Measurements from ENCODE around the gene RPS27L. TPM values are rescaled to one million over a fixed set of nuclear protein-coding genes. Genes with fewer than 3 reads are reported as not detected.
"Not testable (repeated sequence)": the region's sequence is repeated elsewhere in the genome, so short reads cannot be mapped to it uniquely, and the experiment has no call there.

The RPS27L gene
- polyA plus RNA-seq, 1 experiment = 171 TPM

DNA sequence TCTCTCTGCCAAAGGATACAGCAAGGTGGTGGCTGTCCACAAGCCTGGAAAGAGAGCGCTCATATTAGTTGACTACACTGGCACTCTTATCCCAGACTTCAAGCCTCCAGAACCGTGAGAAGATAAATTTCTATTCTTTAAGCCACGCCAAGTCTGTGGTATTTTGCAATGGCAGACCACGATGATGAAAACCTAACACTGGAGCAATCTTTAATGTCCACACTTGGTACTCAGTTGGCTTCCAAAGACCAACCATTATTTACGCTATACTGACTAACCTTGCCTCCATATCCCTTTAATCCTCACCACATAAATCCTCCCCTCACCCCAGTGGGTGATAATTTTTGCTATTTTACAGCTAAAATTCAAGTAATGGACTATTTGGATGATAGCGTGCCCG lies 52.5 kb downstream of the RPS27L start:
- Histone ChIP-seq H3K4me3 (ENCODE audit: low read depth, low read length) (no peak overlapping the region), H3K27me3 (ENCODE audit: control insufficient read depth, insufficient read depth, low read length) (no peaks in the 10 kb centered on the region), H3K36me3 (ENCODE audit: control insufficient read depth, insufficient read depth, low read length) (no peaks in the 10 kb centered on the region)
- TF ChIP-seq, protein P1, sequence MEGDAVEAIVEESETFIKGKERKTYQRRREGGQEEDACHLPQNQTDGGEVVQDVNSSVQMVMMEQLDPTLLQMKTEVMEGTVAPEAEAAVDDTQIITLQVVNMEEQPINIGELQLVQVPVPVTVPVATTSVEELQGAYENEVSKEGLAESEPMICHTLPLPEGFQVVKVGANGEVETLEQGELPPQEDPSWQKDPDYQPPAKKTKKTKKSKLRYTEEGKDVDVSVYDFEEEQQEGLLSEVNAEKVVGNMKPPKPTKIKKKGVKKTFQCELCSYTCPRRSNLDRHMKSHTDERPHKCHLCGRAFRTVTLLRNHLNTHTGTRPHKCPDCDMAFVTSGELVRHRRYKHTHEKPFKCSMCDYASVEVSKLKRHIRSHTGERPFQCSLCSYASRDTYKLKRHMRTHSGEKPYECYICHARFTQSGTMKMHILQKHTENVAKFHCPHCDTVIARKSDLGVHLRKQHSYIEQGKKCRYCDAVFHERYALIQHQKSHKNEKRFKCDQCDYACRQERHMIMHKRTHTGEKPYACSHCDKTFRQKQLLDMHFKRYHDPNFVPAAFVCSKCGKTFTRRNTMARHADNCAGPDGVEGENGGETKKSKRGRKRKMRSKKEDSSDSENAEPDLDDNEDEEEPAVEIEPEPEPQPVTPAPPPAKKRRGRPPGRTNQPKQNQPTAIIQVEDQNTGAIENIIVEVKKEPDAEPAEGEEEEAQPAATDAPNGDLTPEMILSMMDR (IDR thresholded peaks at IDR 0.05; ENCODE audit: insufficient read depth, low read depth, low read length) = no peak
- POLR2A ChIA-PET = interaction anchor here (1.0 kb wide), 1 partner anchor 11 kb away, joined by 4 read pairs; no protein-coding TSS in a partner anchor
- no peak for DNase-seq (ENCODE audit: low read depth)
- CTCF ChIA-PET = no interaction called here

DNA sequence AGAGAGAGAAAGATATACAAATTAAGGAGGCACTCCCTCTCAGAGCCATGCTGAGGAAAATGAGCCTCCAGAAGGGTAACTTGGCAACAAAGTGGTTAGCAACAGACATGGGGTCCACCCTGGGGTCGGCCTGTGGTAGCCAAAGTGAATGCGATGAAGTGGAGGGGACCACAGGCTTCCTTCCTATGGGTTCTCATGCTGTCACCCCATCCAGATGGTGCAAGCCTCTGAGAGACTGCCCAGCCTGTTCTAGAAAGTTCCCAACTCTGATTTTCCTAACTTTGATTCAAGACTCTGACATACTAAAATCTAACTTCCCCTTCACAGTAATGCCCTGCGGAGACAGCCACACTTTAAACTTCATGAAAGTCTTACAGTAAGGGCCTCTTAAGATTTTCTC lies 53.9 kb downstream of the RPS27L start:
- ChIA-PET CTCF (interaction anchor here (0.6 kb wide), 1 partner anchor 229 kb away, joined by 4 read pairs; no protein-coding TSS in a partner anchor), POLR2A (interaction anchor here (1.0 kb wide), 1 partner anchor 9 kb away, joined by 4 read pairs; no protein-coding TSS in a partner anchor)
- DNase-seq (ENCODE audit: low read depth) = no peak
- TF ChIP-seq, protein P1 (IDR thresholded peaks at IDR 0.05; ENCODE audit: insufficient read depth, low read depth, low read length) = no peak
- no peak overlapping the region for H3K4me3 ChIP-seq (ENCODE audit: low read depth, low read length)
- H3K36me3 ChIP-seq (ENCODE audit: control insufficient read depth, insufficient read depth, low read length) = no peaks in the 10 kb centered on the region
- no peaks in the 10 kb centered on the region for H3K27me3 ChIP-seq (ENCODE audit: control insufficient read depth, insufficient read depth, low read length)

DNA sequence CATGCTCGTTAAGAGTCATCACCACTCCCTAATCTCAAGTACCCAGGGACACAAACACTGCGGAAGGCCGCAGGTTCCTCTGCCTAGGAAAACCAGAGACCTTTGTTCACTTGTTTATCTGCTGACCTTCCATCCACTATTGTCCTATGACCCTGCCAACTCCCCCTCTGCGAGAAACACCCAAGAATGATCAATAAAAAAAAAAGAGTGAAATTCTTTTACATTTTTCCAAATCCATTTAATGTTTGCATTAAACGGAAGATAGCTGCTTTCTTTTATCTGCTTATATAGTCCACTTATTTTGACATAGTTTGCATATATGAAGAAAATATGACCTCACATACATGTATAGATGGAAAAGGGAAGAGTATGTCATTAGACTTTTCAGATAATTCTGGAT lies 57.7 kb downstream of the RPS27L start:
- H3K36me3 ChIP-seq (ENCODE audit: control insufficient read depth, insufficient read depth, low read length); POLR2A ChIA-PET; DNase-seq (ENCODE audit: low read depth); H3K4me3 ChIP-seq (ENCODE audit: low read depth, low read length); H3K27me3 ChIP-seq (ENCODE audit: control insufficient read depth, insufficient read depth, low read length): not testable (repeated sequence)
- CTCF ChIA-PET = interaction anchor here (1.4 kb wide), 1 partner anchor 51 kb away, joined by 5 read pairs; no protein-coding TSS in a partner anchor

DNA sequence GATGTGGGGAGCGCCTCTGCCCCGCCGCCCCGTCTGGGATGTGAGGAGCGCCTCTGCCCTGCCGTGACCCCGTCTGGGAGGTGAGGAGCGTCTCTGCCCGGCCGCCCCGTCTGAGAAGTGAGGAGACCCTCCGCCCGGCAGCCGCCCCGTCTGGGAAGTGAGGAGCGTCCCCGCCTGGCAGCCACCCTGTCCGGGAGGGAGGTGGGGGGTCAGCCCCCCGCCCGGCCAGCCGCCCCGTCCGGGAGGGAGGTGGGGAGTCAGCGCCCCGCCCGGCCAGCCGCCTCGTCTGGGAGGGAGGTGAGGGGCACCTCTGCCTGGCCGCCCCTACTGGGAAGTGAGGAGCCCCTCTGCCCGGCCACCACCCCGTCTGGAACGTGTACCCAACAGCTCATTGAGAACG lies 58.4 kb downstream of the RPS27L start:
- H3K36me3 ChIP-seq (ENCODE audit: control insufficient read depth, insufficient read depth, low read length); H3K27me3 ChIP-seq (ENCODE audit: control insufficient read depth, insufficient read depth, low read length); DNase-seq (ENCODE audit: low read depth); POLR2A ChIA-PET; H3K4me3 ChIP-seq (ENCODE audit: low read depth, low read length); CTCF ChIA-PET: not testable (repeated sequence)

Other genes with a start within 250 kb of the RPS27L start
- 1,575 and 2,338 TPM in 2 replicates for gene TPM1, start 114.7 kb downstream of the RPS27L start, polyA plus RNA-seq (2011; rRNA removed)
- 8.1 and 19.8 TPM in 2 replicates for gene LACTB, start 35.6 kb downstream of the RPS27L start, polyA plus RNA-seq (2011; rRNA removed)
- 16.4 and 39.7 TPM in 2 replicates for gene RAB8B, start 32.1 kb upstream of the RPS27L start, polyA plus RNA-seq (2011; rRNA removed)
- 12.6 and 20.4 TPM in 2 replicates for gene APH1B, start 120.1 kb upstream of the RPS27L start, polyA plus RNA-seq (2011; rRNA removed)
- 13.1 and 16.9 TPM in 2 replicates for gene CA12, start 224.4 kb upstream of the RPS27L start, polyA plus RNA-seq (2011; rRNA removed)